RWPE1 (cell line): ENCODE data around the gene ESR1.
A peak's percentile ranks its signal among the peaks of the same experiment; 100 is the strongest.

Source experiments
- CTCF ChIA-PET: fragments of 350-600 bp; sonication (Branson Sonifier 250); formaldehyde crosslinking; extraction: SDS; loops from one replicate; lab custom pipeline; 2021; lab: Yijun Ruan, JAX
- POLR2A ChIA-PET: fragments of 400-600 bp; formaldehyde crosslinking; extraction: SDS; loops from one replicate; lab custom pipeline; 2020; ENCODE audit warnings: antibody characterized with exemption; ENCODE audit not compliant: low non-redundant PET; lab: Yijun Ruan, JAX
- DNase-seq: peaks from one replicate; pipeline ENCODE4 v3.0.0; 2012; ENCODE audit warnings: low spot score
- H3K27ac ChIP-seq: fragments of 450-650 bp; 2 replicates; pipeline ENCODE4 v1.5.1; 2017
- CTCF ChIP-seq: fragments of 450-650 bp; conservative IDR thresholded peaks from 2 replicates; pipeline ENCODE4 v1.5.1; 2017; ENCODE audit warnings: low read depth, mild to moderate bottlenecking

ESR1 gene

DNA sequence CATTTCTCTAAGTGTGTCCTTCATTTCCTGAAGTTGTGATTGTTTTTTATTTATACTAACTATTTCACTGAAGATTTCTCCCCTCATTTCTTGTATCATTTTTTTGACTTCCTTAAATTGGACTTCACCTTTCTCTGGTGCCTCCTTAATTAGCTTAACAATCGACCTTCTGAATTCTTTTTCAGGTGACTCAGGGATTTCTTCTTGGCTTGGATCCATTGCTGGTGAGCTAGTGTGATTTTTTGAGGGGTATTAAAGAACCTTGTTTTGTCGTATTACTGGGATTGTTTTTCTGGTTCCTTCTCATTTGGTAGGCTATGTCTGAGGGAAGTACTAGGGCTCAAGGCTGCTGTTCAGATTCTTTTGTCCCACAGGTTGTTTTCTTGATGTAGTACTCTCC is 92.8 kb downstream of the ESR1 start:
- POLR2A ChIA-PET, result no interaction called here
- H3K27ac ChIP-seq, result peak overlapping the region; percentile 70
- no peak for DNase-seq
- CTCF ChIA-PET, result interaction anchor here (0.6 to 0.9 kb wide), 2 partner anchors 13 to 740 kb away, joined by 3 read pairs; no protein-coding TSS in a partner anchor
- no peak for TF ChIP-seq CTCF

DNA sequence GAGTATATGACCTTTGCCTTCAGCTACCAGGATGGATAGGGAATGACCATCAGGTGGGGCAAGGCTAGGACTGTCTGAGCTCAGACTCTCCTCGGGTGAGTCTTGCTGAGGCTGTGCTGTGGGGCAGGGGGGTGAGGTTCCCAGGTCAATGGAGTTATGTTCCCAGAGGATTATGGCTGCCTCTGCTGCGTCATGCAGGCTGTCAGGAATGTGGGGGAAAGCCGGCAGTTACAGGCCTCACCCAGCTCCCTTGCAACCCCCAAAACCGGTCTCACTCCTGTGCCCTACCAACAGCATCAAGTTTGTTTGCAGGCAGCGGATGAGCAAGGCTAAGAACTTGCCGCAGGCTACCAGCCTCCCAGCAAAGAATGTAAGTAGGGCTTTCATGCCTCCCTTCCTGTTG is 93.5 kb downstream of the ESR1 start:
- ChIA-PET CTCF (interaction anchor here (0.5 to 0.9 kb wide), 2 partner anchors 14 to 24 kb away, joined by 3 read pairs; no protein-coding TSS in a partner anchor), POLR2A (no interaction called here)
- peak; percentile 92 for DNase-seq
- TF ChIP-seq CTCF, result no peak
- peak overlapping the region; percentile 70 for H3K27ac ChIP-seq

DNA sequence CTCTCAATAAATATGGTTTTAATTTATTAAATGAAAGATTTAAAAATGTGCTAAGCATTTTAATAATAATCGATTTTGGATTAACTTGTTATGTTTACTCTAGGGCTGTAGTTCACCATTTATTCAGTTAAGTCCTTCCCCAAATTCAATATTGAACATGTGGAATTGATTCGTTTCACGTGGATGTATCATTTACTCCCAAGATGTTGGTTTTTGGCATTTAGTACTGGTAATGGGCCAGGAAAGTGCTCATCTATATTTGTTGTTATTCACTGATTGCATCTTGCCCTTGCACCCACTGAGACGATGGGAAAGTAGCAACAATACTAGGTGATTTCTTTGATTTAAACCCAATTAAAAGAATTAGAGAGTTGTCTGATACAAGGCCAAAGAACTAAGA is 97.1 kb downstream of the ESR1 start:
- POLR2A ChIA-PET, result no interaction called here

GRCh38 chr6:151905072-151905471 is 97.6 kb downstream of the ESR1 start:
- DNase-seq, result no peak
- no peak for TF ChIP-seq CTCF
- ChIA-PET CTCF (no interaction called here), POLR2A (no interaction called here)
- no peak overlapping the region for H3K27ac ChIP-seq

More for the DNA sequence above, 97.1 kb downstream of the ESR1 start:
- H3K27ac ChIP-seq, result no peak overlapping the region
- CTCF ChIA-PET, result no interaction called here
- no peak for TF ChIP-seq CTCF
- DNase-seq, result no peak

DNA sequence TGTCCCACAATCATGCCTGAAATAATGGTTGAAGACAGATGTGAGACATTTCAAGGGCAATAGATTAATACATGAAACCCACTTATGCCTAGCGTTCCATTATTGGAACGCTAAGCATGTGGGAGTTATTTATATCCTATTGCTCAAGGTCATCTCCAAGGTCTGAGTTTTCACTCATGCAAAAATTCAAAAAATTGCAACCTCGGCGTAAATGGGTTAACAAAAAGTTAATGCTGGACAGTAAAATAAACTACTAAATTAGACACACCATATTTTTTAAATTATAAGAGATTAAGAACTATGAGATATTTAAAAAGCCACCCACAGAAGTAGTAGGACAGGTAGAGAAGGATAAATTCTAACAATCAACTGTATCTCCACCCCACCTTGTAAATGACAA is 98.4 kb downstream of the ESR1 start:
- ChIA-PET CTCF (no interaction called here), POLR2A (no interaction called here)
- no peak for DNase-seq
- TF ChIP-seq CTCF, result no peak
- H3K27ac ChIP-seq, result no peak overlapping the region

GRCh38 chr6:151911401-151911800 is 103.9 kb downstream of the ESR1 start:
- peak; percentile 13; the same call in 1 of the 2 replicates for TF ChIP-seq CTCF
- no peak for DNase-seq
- ChIA-PET CTCF (interaction anchor here (1.1 kb wide), 1 partner anchor 213 kb away, joined by 4 read pairs; no protein-coding TSS in a partner anchor), POLR2A (no interaction called here)
- H3K27ac ChIP-seq, result peak overlapping the region; percentile 64

DNA sequence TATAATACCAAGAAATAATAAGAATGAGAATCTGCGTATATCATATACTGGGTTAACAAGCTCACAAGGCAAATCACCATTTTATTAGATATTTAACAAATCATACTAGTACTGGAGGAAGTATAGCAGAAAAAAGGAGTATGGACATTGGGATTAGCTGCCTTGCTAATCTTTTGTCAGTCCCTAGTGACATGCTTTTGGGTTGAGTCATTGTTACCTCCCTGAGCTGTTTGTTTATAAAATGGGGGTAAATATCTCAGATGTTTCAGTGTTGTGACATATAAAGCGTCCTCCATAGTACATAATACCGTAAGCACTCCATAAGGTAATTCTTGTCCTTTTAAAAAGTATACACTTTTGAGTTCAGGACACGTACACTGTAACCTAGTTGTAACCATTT is 107.0 kb downstream of the ESR1 start:
- POLR2A ChIA-PET, result no interaction called here
- no peak for TF ChIP-seq CTCF
- CTCF ChIA-PET, result no interaction called here
- peak; percentile 22 for DNase-seq
- no peak overlapping the region for H3K27ac ChIP-seq
